Right forelimb (tissue), 1 donor: ENCODE data around the gene ALG12.
"Not testable (repeated sequence)": the region's sequence is repeated elsewhere in the genome, so short reads cannot be mapped to it uniquely, and the experiment has no call there.

ENCODE experiments used
- DNase-seq: peaks from one replicate; pipeline ENCODE4 v3.0.0-alpha.2; 2018

Gene ALG12

DNA sequence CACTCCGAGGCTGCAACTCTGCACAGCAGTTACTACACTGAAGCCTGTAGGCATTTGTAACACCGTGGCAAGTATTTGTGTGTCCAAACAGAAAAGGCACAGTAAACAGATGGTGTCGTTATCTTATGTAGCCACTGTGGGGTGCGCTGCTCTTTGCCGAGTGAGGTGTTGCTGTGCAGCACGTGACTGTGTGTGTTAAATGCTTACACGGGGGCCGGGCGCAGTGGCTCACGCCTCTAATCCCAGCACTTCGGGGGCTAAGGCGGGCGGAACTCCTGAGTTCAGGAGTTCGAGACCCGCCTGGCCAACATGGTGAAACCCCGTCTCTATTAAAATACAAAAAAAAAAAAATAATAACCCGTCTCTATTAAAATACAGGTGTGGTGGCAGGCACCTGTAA, 53.1 kb downstream of the ALG12 start:
- DNase-seq = no peak

DNA sequence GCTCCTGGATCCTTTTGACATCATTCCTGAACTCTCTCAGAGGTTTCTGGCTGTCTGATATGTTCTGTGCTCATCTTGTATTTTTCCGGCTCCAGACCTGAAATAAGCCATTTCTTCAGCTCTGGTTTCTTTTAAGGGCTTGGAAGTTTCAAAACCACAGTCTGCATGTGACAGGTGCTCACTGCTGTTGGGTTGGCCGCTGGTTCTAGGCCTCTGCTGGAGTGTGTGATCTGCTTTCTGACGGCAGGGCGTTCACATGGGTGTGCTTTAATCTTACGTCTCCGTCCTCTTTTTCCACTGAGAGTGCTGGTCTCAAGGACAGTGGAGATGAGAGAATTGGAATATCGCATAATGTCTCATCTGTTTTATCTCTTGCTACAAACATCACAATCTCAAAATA, 54.3 kb downstream of the ALG12 start:
- DNase-seq = no peak

DNA sequence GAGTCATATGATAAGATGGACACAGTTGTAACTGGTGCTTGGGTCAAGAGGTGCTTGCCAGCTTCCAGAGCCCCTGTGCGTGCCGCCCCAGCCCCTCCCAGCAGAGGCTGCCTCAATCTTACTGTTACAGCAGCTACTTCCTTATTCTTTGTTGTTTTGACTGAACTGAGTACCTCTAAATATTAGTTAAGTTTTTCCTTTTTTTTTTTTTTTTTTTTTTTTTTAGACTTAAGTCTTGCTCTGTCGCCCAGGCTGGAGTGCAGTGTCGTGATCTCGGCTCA, 55.8 kb downstream of the ALG12 start:
- no peak for DNase-seq

DNA sequence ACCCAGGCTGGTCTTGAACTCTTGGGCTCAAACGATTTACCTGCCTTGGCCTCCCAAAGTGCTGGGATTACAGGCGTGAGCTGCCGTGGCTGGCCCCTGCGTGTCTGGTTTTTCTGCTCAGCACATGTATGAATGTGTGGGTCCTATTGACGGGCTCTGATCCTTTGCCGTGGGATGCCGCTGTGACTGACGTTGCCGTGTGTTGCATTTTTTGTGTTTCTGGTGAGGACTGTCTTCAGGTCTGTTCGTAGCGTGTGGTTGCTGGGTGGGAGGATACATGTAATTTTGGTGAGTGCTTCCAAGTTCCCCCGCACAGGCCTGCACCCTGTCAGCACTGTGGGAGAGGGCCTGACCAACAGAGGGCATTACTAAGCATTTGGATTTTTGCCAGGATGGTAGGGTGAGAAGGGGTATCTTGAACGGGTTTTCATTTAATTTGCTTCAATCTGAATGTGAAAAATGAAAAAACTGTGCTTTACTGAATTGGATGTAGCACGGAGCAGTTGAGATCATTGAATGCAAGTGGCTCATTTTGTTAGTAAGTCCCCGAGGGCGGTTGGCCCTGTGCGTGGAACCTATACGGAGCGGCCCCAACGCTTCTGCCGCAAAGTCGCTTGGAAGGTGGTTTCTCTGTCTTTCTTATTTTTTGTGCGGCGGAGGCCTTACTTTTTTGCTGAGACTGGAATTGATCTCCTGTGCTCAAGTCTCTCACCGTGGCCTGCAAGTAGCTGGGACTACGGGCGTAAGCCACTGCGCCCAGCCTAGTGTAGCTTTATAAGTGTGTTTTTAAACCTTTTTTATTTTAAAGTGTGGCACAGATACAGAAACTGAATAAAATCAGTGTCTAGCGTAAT, 56.4 kb downstream of the ALG12 start:
- no peak for DNase-seq

DNA sequence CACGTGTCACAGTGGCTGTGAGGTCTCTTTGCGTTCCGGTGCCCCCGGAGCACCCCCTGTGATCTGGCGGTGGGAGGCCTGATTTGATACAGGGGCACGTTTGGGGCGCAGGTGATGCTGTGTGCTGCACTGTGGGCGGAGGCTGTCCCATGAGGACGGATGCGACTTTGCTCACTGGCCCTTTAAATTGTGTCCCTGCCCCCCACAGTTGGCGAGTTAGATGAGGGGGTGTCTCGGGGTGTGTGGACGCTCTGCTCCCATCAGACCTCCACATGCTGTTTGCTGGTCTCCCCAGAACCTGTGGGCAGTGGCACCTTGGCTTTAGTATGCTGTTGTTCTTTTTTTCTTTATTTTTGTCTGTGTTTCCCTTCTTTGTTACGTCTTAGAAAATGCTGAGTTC, 59.4 kb downstream of the ALG12 start:
- no peak for DNase-seq

DNA sequence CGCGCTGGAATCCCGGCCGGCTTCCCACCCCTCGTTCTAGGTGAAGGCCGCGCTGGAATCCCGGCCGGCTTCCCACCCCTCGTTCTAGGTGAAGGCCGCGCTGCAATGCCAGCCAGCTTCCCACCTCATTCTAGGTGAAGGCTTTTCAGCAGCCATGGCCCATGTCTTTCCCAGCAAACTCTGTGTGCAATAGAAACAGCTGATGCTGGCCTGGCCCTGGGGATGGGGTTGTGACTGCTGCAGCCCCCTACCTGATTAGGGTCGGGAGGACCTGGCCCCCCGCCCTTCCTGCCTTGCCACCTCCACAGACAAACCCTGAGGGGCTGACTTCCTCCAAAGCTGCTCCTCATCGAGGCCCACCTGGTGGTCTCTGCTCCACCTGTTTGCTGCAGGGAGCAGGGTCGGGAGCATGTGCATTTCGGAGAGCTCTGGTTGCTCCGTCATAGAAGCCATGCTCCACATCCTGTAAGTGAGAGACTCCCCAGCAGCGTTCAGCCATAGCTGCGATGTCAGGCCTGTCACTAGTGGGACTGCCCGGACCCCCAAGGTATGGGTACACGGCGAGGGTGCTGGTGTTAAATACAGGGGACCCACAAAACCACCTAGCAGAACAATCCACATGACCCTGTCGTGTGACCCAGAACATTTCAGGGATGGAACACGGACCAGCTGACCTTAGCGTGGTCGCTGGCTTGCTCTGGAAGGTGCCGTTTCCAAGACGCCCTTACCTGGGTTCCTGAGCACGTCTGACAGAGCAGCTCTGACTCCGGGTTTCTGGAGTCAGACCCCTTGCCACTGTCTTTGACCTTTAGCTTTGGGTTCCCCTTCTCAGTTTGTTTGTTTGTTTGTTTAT, 61.2 kb downstream of the ALG12 start:
- no peak for DNase-seq

DNA sequence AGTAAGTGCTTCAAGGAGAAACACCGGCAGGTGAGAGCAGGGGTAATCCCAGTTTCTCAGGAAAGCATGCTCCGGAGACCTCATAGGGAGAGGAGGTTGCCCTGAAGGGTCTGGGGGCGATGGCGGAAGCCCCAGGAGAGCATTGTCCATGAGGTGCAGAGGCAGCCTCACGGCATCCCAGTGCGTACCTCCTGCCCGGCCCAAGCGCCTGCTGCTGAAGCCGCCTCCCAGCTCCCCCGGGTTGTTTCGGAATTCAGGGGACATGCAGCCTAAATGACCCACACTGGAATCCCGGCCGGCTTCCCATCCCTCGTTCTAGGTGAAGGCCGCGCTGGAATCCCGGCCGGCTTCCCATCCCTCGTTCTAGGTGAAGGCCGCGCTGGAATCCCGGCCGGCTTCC, 61.9 kb downstream of the ALG12 start:
- no peak for DNase-seq

DNA sequence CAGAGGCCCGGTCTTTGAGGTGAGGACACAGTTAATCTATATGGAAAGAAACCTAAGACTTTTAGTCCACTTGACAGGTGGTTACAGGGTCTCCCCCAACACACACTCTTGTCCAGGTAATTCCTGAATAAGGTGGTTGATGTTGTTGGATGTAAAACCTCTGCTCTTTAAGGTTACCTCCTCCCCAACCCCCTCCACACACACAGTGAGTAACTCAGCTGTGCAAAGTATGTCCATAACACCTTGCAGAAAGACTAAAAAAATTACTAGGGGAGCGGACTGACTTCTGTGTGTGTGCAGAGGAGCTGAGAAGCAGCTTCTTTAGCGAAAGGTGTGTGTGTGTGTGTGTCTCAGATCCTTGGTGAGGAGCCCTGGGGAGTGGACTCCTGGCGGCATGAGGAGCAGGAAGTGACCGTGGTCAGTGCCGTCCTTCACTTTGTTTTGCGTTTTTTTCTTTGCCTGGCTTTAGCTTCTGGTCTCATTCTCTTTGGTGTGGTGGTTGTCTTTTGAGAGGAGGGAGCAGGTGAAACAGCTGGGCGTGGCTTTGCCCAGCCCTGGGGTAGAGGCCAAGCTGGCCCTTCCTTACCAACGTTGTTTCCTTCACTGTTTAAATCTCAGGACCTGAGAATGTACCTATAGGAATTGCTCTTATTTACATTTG, 62.9 kb downstream of the ALG12 start:
- no peak for DNase-seq

DNA sequence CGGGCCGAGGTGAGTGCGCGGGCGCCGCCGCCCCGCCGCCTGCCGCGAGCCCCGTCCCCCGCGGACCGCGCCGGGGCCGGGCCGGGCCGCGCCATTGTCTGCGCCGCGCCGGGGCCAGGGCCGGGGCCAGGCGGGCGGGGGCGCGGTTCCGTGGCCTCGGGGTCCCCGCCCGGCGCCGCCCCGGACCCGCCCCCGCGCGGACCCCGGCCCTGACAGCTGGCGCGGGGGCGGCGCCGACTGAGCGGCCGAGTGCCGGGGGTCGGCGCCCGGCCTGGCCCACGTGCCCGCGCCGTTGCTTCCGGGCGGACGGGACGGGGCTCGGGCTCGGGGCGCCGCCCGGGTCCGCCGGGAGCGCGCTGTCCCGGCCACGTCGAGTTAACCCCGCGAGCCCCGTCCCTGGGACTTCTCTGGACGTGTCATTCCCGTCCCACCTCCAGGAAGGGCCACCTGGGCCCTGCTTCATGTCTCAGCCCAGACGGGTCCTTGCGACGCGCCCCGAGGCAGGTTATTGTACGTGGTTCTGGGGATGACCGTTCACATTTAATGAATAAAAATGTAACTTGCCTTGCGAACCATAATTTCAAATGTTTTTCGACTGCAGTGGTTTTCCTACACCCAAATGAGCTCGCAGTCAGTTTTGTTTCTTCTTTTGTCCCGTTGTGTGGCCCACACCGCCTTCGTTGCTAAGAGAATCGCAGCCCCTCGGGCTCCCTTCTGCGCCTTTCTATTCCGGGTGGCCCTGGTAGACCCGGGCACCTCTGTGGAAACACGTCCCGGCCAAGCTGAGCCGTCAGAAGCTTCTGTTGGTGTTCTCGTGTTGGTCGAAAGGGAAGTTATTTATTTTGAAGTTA, 64.0 kb downstream of the ALG12 start:
- peak; percentile 59 for DNase-seq

DNA sequence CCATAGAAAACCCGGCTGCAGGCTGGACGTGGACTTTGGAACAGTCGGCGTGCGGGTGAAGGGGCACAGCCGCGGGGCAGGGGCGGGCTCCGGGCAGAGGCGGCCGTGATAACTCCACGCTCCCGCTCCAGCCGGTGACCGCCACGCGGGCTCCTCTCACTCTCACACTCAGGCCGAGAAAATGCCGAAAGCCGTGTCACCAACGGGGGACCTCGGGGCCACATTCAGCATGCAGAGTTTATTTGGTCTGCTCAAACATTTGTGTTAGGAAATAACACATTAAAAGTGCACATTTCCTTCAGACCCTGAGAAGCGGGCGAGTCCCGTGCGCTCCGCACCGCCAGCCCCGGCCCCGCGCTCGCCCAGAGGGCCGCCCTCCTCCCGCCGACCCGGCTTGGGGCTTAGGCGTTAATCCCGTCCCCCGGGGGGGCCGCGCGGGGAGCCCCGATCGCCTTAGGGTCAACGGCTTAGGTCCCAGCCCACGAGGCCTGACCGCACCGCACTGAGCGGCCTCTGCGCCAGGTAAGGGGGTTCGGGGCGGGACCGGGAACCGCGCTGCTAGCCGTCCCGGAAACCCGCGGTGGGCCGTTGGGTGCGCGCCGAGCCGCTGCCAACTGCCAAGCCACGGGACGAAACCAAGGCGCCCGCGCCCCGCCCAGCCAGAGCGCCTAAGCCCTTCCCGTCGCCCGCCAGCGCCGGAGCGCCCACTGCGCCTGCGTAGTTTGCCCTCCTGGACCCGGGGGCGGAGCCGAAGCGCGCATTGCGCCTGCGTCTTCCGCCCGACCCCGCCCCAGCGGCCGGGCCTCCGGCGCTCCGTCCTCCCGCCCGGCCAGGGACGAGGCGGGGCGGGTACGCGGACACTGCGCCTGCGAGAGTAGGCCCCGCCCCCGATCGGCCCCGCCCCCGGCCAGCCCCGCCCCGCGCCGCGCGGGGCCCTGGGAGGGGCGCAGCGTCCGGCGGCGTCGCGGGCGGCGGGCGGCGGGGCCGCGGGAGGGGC, 65.0 kb downstream of the ALG12 start, which contains the start of gene ZBED4:
TSS of gene ZBED4 (plus strand) at position 947 of the 997 bp plus-strand sequence. CDS start 29,819 bp downstream, outside the sequence.
- peak; percentile 97 for DNase-seq

DNA sequence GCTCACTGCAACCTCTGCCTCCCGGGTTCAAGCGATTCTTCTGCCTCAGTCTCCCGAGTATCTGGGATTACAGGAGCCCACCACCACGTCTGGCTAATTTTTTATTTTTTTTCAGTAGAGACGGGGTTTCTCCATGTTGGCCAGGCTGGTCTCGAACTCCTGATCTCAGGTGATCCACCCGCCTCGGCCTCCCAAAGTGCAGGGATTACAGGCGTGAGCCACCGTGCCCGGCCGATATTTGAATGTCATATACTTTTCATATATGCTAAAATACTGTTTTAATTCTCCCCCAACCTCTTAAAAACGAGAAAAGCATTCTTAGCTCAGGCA, 65.7 kb downstream of the ALG12 start:
- not testable (repeated sequence) for DNase-seq

DNA sequence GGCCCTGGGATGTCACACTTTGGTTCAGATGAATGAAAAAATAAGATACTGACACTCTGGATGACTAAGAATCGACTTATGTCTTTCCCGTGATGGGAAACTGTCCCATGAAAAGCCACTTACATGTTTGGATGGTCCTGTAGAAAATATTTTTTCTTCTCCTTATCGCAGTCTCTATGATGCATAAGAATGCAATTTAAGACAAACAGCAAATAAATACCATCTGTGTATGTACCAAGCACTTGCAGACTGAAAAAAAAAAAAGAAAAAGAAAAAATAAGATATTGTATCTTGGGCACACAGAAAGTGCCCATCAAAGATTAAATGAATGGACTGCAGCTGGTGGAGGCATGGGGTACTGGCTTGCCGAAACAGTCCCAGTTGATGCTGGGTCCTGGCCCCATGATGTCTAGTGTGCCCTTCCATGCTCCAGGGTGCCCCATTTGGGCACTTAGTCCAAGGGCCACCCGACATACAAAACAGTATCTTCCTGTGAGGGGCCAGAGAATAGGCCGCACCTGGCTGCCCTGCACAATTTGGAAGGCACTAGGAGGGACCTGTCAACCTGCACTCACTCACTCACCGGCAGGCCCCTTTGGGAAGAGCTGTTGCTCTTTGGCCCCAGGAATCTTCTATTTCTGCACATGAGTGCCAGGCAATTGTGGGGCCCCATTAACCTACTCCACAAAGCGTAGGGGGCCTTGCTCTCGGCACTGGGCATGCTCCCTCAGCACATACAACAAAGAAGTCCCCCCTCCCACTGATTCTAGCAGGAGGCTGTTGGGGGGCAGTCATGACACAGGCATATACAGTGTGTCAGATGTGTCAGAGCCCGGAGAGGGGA, 67.1 kb downstream of the ALG12 start:
- DNase-seq = no peak
